Activated CD4-positive, CD25-positive, alpha-beta regulatory T cell treated with anti-CD3 and anti-CD28 coated beads, Interleukin-2, amount 50 U/mL, for 72 hours (primary cell): Measurements from ENCODE around the gene KDM5C.
"Not testable (repeated sequence)": the region's sequence is repeated elsewhere in the genome, so short reads cannot be mapped to it uniquely, and the experiment has no call there.

ENCODE experiments used
- DNase-seq: peaks from one replicate; pipeline ENCODE4 v3.0.0; 2021

KDM5C gene

GRCh38 chrX:53188763-53189162 is 36.2 kb downstream of the KDM5C start:
- DNase-seq, result no peak

- no peak for DNase-seq
Measured at GRCh38 chrX:53186351-53186750, 38.7 kb downstream of the KDM5C start.

- no peak for DNase-seq
Measured at GRCh38 chrX:53184836-53185235, 40.2 kb downstream of the KDM5C start.

- no peak for DNase-seq
Measured at GRCh38 chrX:53171356-53171755, 53.7 kb downstream of the KDM5C start.

DNA sequence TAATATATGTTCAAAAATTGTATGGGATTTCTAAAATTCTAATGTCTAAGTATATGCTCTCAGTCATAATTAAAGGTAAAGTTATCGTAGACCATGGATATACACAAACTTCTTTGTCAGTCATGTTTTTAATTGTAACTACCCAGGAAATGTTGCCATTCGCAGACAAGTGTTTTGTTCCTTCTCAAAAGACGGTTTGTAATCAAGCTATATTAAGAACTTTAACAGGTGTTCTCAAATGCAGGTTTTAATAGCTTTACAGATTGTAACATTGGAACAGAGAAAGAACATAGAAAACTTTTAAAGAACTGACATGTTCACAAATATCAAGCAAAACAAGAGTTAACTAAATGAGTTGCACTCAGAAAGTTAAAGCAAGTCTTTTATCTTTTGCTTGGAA is 58.9 kb downstream of the KDM5C start:
- DNase-seq, result no peak

DNA sequence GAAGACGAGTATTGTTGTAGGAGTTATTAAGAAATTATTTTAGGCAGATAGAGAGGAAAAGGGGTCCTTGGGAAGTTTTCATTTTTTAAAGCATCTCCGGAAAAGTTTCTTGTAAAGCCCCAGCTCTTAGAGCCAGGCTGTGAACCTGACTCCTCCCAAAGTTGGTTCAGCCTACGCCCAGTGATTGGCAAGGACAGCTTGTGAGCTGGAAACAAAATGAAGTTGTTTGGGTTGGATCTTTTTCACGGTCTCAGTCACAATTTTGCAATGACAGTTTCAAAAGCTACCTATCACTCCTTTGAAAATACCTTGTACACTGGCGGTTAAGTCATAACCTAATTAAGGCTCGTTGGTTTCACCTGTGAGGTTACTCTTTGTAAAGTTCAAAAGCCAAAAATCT is 60.4 kb downstream of the KDM5C start:
- not testable (repeated sequence) for DNase-seq

GRCh38 chrX:53163436-53163835 is 61.6 kb downstream of the KDM5C start:
- no peak for DNase-seq

DNA sequence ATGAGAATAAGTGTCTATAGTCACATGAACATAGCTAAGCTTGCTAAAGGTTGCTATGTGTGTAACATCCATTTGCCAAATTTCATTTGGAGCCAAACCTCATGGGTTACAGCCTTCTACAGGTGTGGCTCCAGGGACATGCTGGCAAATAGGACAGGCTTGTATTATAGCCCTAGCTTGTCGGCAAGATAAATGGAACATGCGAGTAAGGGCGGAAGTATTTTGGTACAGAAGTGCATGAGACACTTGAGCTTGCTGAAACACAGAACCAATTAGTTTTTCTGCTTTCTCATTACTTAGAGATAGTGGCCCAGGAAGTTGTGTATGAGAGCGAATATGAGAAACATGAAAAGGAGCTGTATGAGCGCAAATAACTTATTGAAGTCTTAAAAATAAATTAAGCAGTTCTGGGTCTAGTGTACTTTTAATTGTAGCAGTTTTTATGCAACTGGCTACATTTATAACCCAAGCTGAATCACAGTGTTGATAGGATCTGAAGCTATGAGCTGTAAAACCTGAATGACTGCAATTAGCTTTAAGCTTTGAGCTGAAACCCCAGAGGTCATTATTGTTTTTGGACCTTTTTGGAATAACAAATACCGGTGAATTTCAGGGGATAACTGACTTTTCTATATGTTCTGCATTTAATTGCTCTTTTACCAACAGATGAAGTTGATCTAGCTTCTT is 64.6 kb downstream of the KDM5C start:
- DNase-seq, result no peak

DNA sequence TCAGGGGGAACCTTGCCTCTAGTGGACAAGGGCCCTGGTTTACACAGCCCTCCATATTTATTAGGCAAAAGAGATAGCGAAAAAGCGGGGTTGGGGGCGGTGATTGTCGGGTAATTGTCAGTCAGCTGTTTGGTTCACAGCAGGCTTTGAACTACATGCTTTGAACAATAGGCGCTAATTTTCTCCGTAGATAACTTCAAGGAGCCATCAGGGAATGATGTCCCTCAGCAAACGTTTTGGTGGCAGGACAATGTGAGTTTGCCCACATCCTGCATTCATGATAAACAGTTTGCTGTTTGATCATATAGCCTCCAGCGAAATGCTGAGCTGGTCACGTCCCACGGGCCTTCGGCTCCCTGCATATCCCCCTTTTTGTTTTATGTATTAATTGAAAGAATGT is 65.8 kb downstream of the KDM5C start:
- DNase-seq, result no peak

DNA sequence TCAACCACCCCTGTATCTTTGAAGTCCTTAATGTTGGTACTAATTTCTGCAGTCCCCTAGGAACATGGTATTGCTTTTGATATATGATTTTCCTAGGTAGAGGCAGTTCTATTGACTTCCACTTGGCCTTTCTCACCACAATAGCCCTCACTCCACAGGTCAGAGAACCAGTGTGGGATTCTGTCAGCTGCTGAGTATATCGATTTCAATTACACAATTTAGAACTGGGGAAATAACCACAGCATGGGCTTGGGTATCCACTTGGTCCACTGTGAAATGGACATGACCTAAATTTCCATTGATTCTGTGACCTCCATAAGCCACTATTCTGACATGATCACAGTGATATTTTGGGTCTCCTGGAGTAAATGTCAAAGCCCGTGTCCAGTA is 68.8 kb downstream of the KDM5C start:
- no peak for DNase-seq

GRCh38 chrX:53155512-53156206 is 69.3 kb downstream of the KDM5C start:
- no peak for DNase-seq

GRCh38 chrX:53153581-53153980 is 71.4 kb downstream of the KDM5C start:
- DNase-seq, result no peak
